ENCODE results near the gene DCAF16. TPM values are rescaled to one million over a fixed set of nuclear protein-coding genes. Genes with fewer than 3 reads are reported as not detected.
A peak's percentile ranks its signal among the peaks of the same experiment; 100 is the strongest.

The DCAF16 gene
- polyA plus RNA-seq, 1 donor (not counting 4 experiments of a cell fraction or from before 2014, with no cell fraction given), result 16.2 TPM

DNA sequence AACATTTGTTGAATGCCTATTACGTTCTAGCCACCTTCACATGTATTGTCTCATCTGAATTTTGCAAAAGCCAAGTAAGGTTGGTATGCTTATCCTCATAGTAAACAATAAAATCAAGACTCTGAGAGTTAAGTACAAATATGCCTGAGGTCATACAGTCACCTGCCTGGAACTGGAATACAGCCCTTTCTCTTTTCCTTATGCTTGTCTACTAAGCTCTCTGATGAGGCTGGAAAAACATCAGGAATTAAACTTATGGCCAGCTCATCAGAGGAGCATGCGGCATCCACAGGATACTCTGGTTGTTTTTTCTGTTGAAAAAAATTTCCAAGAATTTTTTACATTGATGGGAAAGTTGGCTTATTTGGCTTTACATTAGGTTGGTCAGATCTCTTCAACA is 35.7 kb upstream of the DCAF16 start:
- no peaks in the 10 kb centered on the region for H3K79me2 ChIP-seq (ENCODE audit: control insufficient read depth, insufficient read depth, low read length)
- H3K9ac ChIP-seq (ENCODE audit: control insufficient read depth, extremely low read depth, insufficient read depth, low read length), result no peak overlapping the region
- H3K9me3 ChIP-seq (ENCODE audit: control insufficient read depth, low read depth, low read length), result no peaks in the 10 kb centered on the region
- H3K4me2 ChIP-seq (ENCODE audit: control insufficient read depth, extremely low read depth, insufficient read depth, low read depth, low read length), result no peak overlapping the region
- no peaks in the 10 kb centered on the region for H3K9me1 ChIP-seq (ENCODE audit: control insufficient read depth, extremely low read depth, insufficient read depth, low read length)
- H3K27me3 ChIP-seq (ENCODE audit: control insufficient read depth, extremely low read depth, insufficient read depth, low read length), result no peaks in the 10 kb centered on the region
- H3K4me1 ChIP-seq (ENCODE audit: control insufficient read depth, extremely low read depth, insufficient read depth, low read length), result no peaks in the 10 kb centered on the region
- H2AFZ ChIP-seq (ENCODE audit: control insufficient read depth, low read length), result no peak overlapping the region
- H3K27ac ChIP-seq (ENCODE audit: control insufficient read depth, insufficient read depth, low read length), result no peak overlapping the region
- no peak overlapping the region for H3K4me3 ChIP-seq (ENCODE audit: control insufficient read depth in 2 of 3, extremely low read depth in 1 of 3, insufficient read depth in 2 of 3, low read depth in 1 of 3, low read length in 3 of 3)
- no peaks in the 10 kb centered on the region for H4K20me1 ChIP-seq (ENCODE audit: control insufficient read depth, extremely low read depth, insufficient read depth, low read length)
- H3K36me3 ChIP-seq (ENCODE audit: control insufficient read depth in 2 of 2, extremely low read depth in 1 of 2, insufficient read depth in 2 of 2, low read length in 2 of 2), result no peaks in the 10 kb centered on the region
- DNase-seq (ENCODE audit: low read depth, low spot score), result no peak
- peak; percentile 36 for FAIRE-seq
- TF ChIP-seq CTCF (optimal IDR thresholded peaks at IDR 0.05 in 1 of 3, IDR thresholded peaks at IDR 0.05 in 1 of 3, conservative IDR thresholded peaks at IDR 0.05 in 1 of 3; ENCODE audit: extremely low read depth in 1 of 3, insufficient read depth in 2 of 3, low read length in 3 of 3), result no peak
- TF ChIP-seq EZH2 (IDR thresholded peaks at IDR 0.05; ENCODE audit: low read length), result no peak
- dilution Hi-C loops (cut with MboI; ENCODE audit: extremely low pct_ligation_motif_present, low sequenced_read_pairs), result no loop called here

DNA sequence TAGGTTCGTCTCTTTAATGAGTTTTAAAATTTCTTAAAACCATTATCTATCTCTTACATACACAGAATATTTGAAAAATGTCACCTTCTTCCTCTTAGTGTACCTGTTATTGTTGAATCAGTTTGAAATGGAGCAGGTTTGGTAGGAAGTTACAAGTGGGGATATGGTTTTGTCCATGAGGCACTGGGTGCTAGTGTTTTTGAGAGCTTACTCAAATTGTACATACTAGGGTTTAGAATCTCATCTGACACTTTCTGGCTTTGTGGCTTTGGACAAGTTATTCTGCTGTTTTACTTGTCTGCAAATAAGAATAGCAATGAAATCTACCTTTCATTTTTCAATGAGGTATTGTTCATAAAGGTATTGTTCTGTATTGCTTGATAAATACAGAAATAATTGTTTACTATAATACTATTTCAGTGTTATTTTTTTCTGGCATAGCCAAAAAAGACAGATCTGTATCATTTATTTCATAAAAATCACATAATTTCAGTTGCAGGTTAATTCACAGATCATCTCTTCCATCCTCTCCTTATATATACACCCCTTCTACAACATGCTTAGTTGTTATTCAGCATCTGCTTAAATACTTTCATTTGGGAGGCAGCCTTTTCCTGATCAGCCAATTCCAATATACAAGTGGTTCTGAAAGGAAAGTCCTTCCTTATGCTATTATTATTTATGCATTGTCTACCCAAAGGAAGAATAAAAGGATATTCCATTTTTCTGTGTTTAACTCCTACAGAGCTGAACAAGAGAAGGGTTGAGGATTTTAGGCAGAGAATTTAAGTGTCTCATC is 13.5 kb upstream of the DCAF16 start:
- FAIRE-seq, result no peak
- dilution Hi-C loops (cut with MboI; ENCODE audit: extremely low pct_ligation_motif_present, low sequenced_read_pairs), result no loop called here

More for the DNA sequence above, 13.5 kb upstream of the DCAF16 start:
- Histone ChIP-seq H3K9me1 (ENCODE audit: control insufficient read depth, extremely low read depth, insufficient read depth, low read length) (no peaks in the 10 kb centered on the region), H2AFZ (ENCODE audit: control insufficient read depth, low read length) (no peak overlapping the region), H3K4me1 (ENCODE audit: control insufficient read depth, extremely low read depth, insufficient read depth, low read length) (no peaks in the 10 kb centered on the region), H3K9me3 (ENCODE audit: control insufficient read depth, low read depth, low read length) (no peaks in the 10 kb centered on the region), H3K4me2 (ENCODE audit: control insufficient read depth, extremely low read depth, insufficient read depth, low read depth, low read length) (no peak overlapping the region), H4K20me1 (ENCODE audit: control insufficient read depth, extremely low read depth, insufficient read depth, low read length) (no peaks in the 10 kb centered on the region), H3K36me3 (ENCODE audit: control insufficient read depth in 2 of 2, extremely low read depth in 1 of 2, insufficient read depth in 2 of 2, low read length in 2 of 2) (peaks cover 0 to 5% of the 10 kb centered on the region in 2 experiments), H3K4me3 (ENCODE audit: control insufficient read depth in 2 of 3, extremely low read depth in 1 of 3, insufficient read depth in 2 of 3, low read depth in 1 of 3, low read length in 3 of 3) (no peak overlapping the region), H3K79me2 (ENCODE audit: control insufficient read depth, insufficient read depth, low read length) (peaks cover 2% of the 10 kb centered on the region), H3K27me3 (ENCODE audit: control insufficient read depth, extremely low read depth, insufficient read depth, low read length) (no peaks in the 10 kb centered on the region), H3K27ac (ENCODE audit: control insufficient read depth, insufficient read depth, low read length) (no peak overlapping the region), H3K9ac (ENCODE audit: control insufficient read depth, extremely low read depth, insufficient read depth, low read length) (no peak overlapping the region)
- no peak for DNase-seq (ENCODE audit: low read depth, low spot score)
- TF ChIP-seq CTCF (optimal IDR thresholded peaks at IDR 0.05 in 1 of 3, IDR thresholded peaks at IDR 0.05 in 1 of 3, conservative IDR thresholded peaks at IDR 0.05 in 1 of 3; ENCODE audit: extremely low read depth in 1 of 3, insufficient read depth in 2 of 3, low read length in 3 of 3) (no peak), EZH2 (IDR thresholded peaks at IDR 0.05; ENCODE audit: low read length) (no peak)

Data from keratinocyte (primary cell).